H9 (cell line): ENCODE data around the gene MID1. TPM values are rescaled to one million over a fixed set of nuclear protein-coding genes. Genes with fewer than 3 reads are reported as not detected.

Experiments
- DNase-seq: peaks from one replicate; pipeline ENCODE4 v3.0.0-alpha.2; 2017
- H2AFZ ChIP-seq: one replicate; pipeline ENCODE4 v1.6.1; 2013; ENCODE audit warnings: mild to moderate bottlenecking, low read length, control low read depth, moderate library complexity
- H2AK5ac ChIP-seq: 2 replicates; pipeline ENCODE4 v1.6.1; 2013; ENCODE audit warnings: low read length, control low read depth, mixed read lengths; ENCODE audit not compliant: insufficient read length
- H2BK120ac ChIP-seq: one replicate; pipeline ENCODE4 v1.6.1; 2013; ENCODE audit warnings: low read depth, mild to moderate bottlenecking, low read length, control low read depth, inconsistent platforms; ENCODE audit not compliant: poor library complexity, severe bottlenecking
- H2BK12ac ChIP-seq: 2 replicates; pipeline ENCODE4 v1.6.1; 2013; ENCODE audit warnings: low read length, control low read depth, mixed read lengths, low read depth; ENCODE audit not compliant: insufficient read length
- H2BK15ac ChIP-seq: 2 replicates; pipeline ENCODE4 v1.6.1; 2013; ENCODE audit warnings: low read depth, low read length, control low read depth
- H2BK20ac ChIP-seq: one replicate; pipeline ENCODE4 v1.6.1; 2013; ENCODE audit warnings: low read depth, mild to moderate bottlenecking, low read length, control low read depth, inconsistent platforms; ENCODE audit not compliant: poor library complexity, severe bottlenecking
- H2BK5ac ChIP-seq: 2 replicates; pipeline ENCODE4 v1.6.1; 2013; ENCODE audit warnings: low read length, control low read depth, mixed read lengths; ENCODE audit not compliant: insufficient read length
- H3K14ac ChIP-seq: 2 replicates; pipeline ENCODE4 v1.6.1; 2013; ENCODE audit warnings: low read length, control low read depth; ENCODE audit not compliant: insufficient read depth
- H3K18ac ChIP-seq: 2 replicates; pipeline ENCODE4 v1.6.1; 2013; ENCODE audit warnings: low read depth, mild to moderate bottlenecking, mixed read lengths, low read length, control low read depth; ENCODE audit not compliant: insufficient read length
- H3K23ac ChIP-seq: 2 replicates; pipeline ENCODE4 v1.6.1; 2013; ENCODE audit warnings: low read length, control low read depth, mixed read lengths, low read depth; ENCODE audit not compliant: insufficient read length
- H3K23me2 ChIP-seq: 2 replicates; pipeline ENCODE4 v1.6.1; 2013; ENCODE audit warnings: low read depth, mild to moderate bottlenecking, mixed read lengths, low read length, control low read depth; ENCODE audit not compliant: insufficient read length, poor library complexity, severe bottlenecking
- H3K27ac ChIP-seq: 2 replicates; pipeline ENCODE4 v1.5.1; 2013; ENCODE audit warnings: low read length, control low read depth, mixed read lengths, low read depth; ENCODE audit not compliant: insufficient read length
- H3K27me3 ChIP-seq: 2 replicates; pipeline ENCODE4 v1.6.1; 2013; ENCODE audit warnings: low read length, control low read depth, inconsistent platforms; ENCODE audit not compliant: insufficient read depth
- H3K4ac ChIP-seq: 2 replicates; pipeline ENCODE4 v1.6.1; 2013; ENCODE audit warnings: low read depth, mild to moderate bottlenecking, control low read depth, inconsistent platforms, low read length, moderate library complexity
- H3K4me1 ChIP-seq: 2 replicates; pipeline ENCODE4 v1.6.1; 2013; ENCODE audit warnings: low read length, control low read depth, inconsistent platforms; ENCODE audit not compliant: insufficient read depth
- H3K4me2 ChIP-seq: 2 replicates; pipeline ENCODE4 v1.6.1; 2013; ENCODE audit warnings: low read length, control low read depth, mixed read lengths; ENCODE audit not compliant: insufficient read length, insufficient read depth
- H3K56ac ChIP-seq: 2 replicates; pipeline ENCODE4 v1.6.1; 2013; ENCODE audit warnings: low read depth, mild to moderate bottlenecking, mixed read lengths, low read length, control low read depth; ENCODE audit not compliant: insufficient read length
- H3K79me1 ChIP-seq: 2 replicates; pipeline ENCODE4 v1.6.1; 2013; ENCODE audit warnings: low read depth, mild to moderate bottlenecking, moderate library complexity, low read length, control low read depth, inconsistent platforms; ENCODE audit not compliant: insufficient read depth, poor library complexity, severe bottlenecking
- H3K79me2 ChIP-seq: 2 replicates; pipeline ENCODE4 v1.6.1; 2013; ENCODE audit warnings: low read length, control low read depth, inconsistent platforms; ENCODE audit not compliant: insufficient read depth
- H3K9ac ChIP-seq: 2 replicates; pipeline ENCODE4 v1.6.1; 2013; ENCODE audit warnings: low read length, control low read depth, mixed read lengths; ENCODE audit not compliant: insufficient read length; ENCODE audit errors: extremely low read depth
- H3K9me3 ChIP-seq: one replicate; pipeline ENCODE4 v1.6.1; 2013; ENCODE audit warnings: low read depth, low read length, inconsistent platforms; ENCODE audit not compliant: control insufficient read depth
- H3T11ph ChIP-seq: one replicate; pipeline ENCODE4 v1.6.1; 2013; ENCODE audit warnings: mild to moderate bottlenecking, low read length, control low read depth, inconsistent platforms
- H4K20me1 ChIP-seq: one replicate; pipeline ENCODE4 v1.6.1; 2013; ENCODE audit not compliant: control insufficient read depth, insufficient read length, insufficient read depth
- H4K5ac ChIP-seq: 2 replicates; pipeline ENCODE4 v1.6.1; 2013; ENCODE audit warnings: low read depth, mild to moderate bottlenecking, mixed read lengths, low read length, control low read depth; ENCODE audit not compliant: insufficient read length
- H4K8ac ChIP-seq: replicated peaks from 2 replicates; pipeline ENCODE4 v1.6.1; 2013; ENCODE audit warnings: low read length, control low read depth, mixed read lengths, low read depth; ENCODE audit not compliant: insufficient read length
- H4K91ac ChIP-seq: 2 replicates; pipeline ENCODE4 v1.6.1; 2013; ENCODE audit warnings: low read depth, mild to moderate bottlenecking, moderate library complexity, mixed read lengths, low read length, control low read depth; ENCODE audit not compliant: insufficient read length
- H3K27ac Mint-ChIP-seq, 3 experiments: 2 replicates in 2 of 3; 3 replicates in 1 of 3; pipeline ENCODE4 v1.8.0; 2020 to 2021; ENCODE audit warnings: mixed read lengths in 3 of 3, mild to moderate bottlenecking in 1 of 3, moderate library complexity in 1 of 3
- H3K27me3 Mint-ChIP-seq: 2 replicates; pipeline ENCODE4 v1.8.0; 2021; ENCODE audit warnings: low read depth, mild to moderate bottlenecking, moderate library complexity, mixed read lengths
- H3K36me3 Mint-ChIP-seq, 3 experiments: 2 replicates in 2 of 3; 3 replicates in 1 of 3; pipeline ENCODE4 v1.8.0; 2020 to 2021; ENCODE audit warnings: low read depth in 3 of 3, mixed read lengths in 3 of 3; ENCODE audit not compliant: insufficient read depth in 1 of 3
- H3K4me1 Mint-ChIP-seq, 2 experiments: 2 replicates each; pipeline ENCODE4 v1.8.0; 2020; ENCODE audit warnings: mixed read lengths in 2 of 2
- H3K4me3 Mint-ChIP-seq, 2 experiments: 2 replicates in 1 of 2; 3 replicates in 1 of 2; pipeline ENCODE4 v1.8.0; 2020 to 2021; ENCODE audit warnings: mild to moderate bottlenecking in 2 of 2, mixed read lengths in 2 of 2, moderate library complexity in 1 of 2
- H3K9me3 Mint-ChIP-seq, 2 experiments: 2 replicates in 1 of 2; 3 replicates in 1 of 2; pipeline ENCODE4 v1.8.0; 2020; ENCODE audit warnings: mild to moderate bottlenecking in 2 of 2, mixed read lengths in 2 of 2, moderate library complexity in 1 of 2
- WGBS: extraction: QIAGEN DNeasy Blood & Tissue Kit; methylation state at CpG from one replicate; pipeline ENCODE4 v1.1.7; 2013; ENCODE audit warnings: missing lambda C conversion rate, low lambda C conversion rate, mixed read lengths; ENCODE audit not compliant: insufficient read length; ENCODE audit errors: extremely low coverage; 5-methylcytosine and 5-hydroxymethylcytosine counted together
- total RNA-seq: library from RNA; stranded (reverse); gene quantifications from 2 replicates; pipeline ENCODE4 v1.2.1, GENCODE V29; 2021
- TF ChIP-seq, protein P1 (sequence below): fragments of 200-600 bp; sonication (generic); conservative IDR thresholded peaks from 3 replicates; pipeline ENCODE4 v1.8.0; 2021; ENCODE audit warnings: antibody characterized with exemption, mild to moderate bottlenecking

MID1 gene
- total RNA-seq, 1 experiment from 2014 or later, result 32.9 TPM

DNA sequence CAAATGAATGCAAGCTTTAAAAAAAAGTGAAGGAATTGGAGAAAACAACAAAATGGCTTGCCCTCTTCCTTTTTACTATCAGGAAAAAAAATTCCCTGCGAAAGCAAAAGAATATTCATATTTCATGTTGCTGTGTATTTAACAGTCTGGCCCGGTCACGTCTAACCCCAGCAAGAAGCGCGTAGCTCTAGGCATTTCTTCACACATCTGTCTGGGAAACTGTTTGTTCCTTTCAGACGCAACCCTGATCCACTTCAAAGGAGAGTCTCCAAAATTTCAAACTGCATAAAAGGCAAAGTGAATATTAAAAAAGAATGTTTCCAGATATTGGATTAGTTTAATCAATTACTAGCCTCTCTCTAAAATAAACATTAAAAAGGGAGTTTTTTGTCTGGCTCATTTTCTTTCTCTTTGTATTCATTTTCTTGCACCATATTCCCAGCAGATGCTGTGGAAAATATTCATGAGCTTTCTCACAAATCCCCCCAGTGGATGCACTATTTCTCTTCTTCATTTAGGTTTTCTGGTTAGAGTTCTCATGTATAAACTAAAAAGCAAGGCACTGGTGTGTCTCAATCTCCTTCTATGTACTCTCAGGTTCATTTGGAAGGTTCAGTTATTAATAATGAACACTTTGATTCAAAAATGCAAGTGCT is 145.3 kb downstream of the MID1 start:
- H3T11ph ChIP-seq, result no peak overlapping the region
- whole genome bisulfite sequencing, result no CpG with 5 or more reads among the region's 6 CpGs
- H3K27ac ChIP-seq, result no peak overlapping the region
- no peak overlapping the region for H3K14ac ChIP-seq
- no peak overlapping the region for H3K9ac ChIP-seq
- Mint-ChIP-seq H3K27ac (no peak overlapping the region), H3K36me3 (peaks cover 22 to 43% (median 32%) of the 10 kb centered on the region in 3 experiments), H3K4me1 (peaks cover 0 to 5% of the 10 kb centered on the region in 2 experiments; a peak in 1 of 4 replicates), H3K27me3 (no peaks in the 10 kb centered on the region), H3K9me3 (peaks cover 17 to 22% of the 10 kb centered on the region in 2 experiments), H3K4me3 (no peak overlapping the region)
- TF ChIP-seq, protein P1, sequence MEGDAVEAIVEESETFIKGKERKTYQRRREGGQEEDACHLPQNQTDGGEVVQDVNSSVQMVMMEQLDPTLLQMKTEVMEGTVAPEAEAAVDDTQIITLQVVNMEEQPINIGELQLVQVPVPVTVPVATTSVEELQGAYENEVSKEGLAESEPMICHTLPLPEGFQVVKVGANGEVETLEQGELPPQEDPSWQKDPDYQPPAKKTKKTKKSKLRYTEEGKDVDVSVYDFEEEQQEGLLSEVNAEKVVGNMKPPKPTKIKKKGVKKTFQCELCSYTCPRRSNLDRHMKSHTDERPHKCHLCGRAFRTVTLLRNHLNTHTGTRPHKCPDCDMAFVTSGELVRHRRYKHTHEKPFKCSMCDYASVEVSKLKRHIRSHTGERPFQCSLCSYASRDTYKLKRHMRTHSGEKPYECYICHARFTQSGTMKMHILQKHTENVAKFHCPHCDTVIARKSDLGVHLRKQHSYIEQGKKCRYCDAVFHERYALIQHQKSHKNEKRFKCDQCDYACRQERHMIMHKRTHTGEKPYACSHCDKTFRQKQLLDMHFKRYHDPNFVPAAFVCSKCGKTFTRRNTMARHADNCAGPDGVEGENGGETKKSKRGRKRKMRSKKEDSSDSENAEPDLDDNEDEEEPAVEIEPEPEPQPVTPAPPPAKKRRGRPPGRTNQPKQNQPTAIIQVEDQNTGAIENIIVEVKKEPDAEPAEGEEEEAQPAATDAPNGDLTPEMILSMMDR, result no peak
- H3K23ac ChIP-seq, result no peak overlapping the region
- no peaks in the 10 kb centered on the region for H3K23me2 ChIP-seq
- H4K91ac ChIP-seq, result no peak overlapping the region
- no peak overlapping the region for H2BK12ac ChIP-seq
- H2BK15ac ChIP-seq, result no peak overlapping the region
- no peak overlapping the region for H3K4me2 ChIP-seq
- H2BK5ac ChIP-seq, result no peak overlapping the region
- DNase-seq, result no peak
- no peaks in the 10 kb centered on the region for H3K9me3 ChIP-seq
- H3K18ac ChIP-seq, result no peak overlapping the region
- no peak overlapping the region for H2AFZ ChIP-seq
- no peak overlapping the region for H2BK120ac ChIP-seq
- no peaks in the 10 kb centered on the region; the same call in 1 of the 2 replicates for H3K4me1 ChIP-seq
- no peak overlapping the region for H2BK20ac ChIP-seq
- no peak overlapping the region for H4K8ac ChIP-seq
- H3K4ac ChIP-seq, result no peak overlapping the region
- H3K27me3 ChIP-seq, result no peaks in the 10 kb centered on the region
- H4K20me1 ChIP-seq, result no peaks in the 10 kb centered on the region
- H3K79me2 ChIP-seq, result no peaks in the 10 kb centered on the region
- no peak overlapping the region for H3K56ac ChIP-seq
- H3K79me1 ChIP-seq, result no peaks in the 10 kb centered on the region
- H4K5ac ChIP-seq, result no peak overlapping the region
- no peak overlapping the region for H2AK5ac ChIP-seq
